Measurements from ENCODE around the gene SPTBN4.
"Not testable (repeated sequence)": the region's sequence is repeated elsewhere in the genome, so short reads cannot be mapped to it uniquely, and the experiment has no call there.

Gene SPTBN4

GRCh38 chr19:40465557-40466218 is 1.1 kb upstream of the SPTBN4 start, which contains the start of gene BLVRB:
Gene BLVRB, minus strand, starts transcription at chr19:40465745. Its CDS starts 57 bp downstream, at chr19:40465688.
- peak; percentile 100 for DNase-seq

DNA sequence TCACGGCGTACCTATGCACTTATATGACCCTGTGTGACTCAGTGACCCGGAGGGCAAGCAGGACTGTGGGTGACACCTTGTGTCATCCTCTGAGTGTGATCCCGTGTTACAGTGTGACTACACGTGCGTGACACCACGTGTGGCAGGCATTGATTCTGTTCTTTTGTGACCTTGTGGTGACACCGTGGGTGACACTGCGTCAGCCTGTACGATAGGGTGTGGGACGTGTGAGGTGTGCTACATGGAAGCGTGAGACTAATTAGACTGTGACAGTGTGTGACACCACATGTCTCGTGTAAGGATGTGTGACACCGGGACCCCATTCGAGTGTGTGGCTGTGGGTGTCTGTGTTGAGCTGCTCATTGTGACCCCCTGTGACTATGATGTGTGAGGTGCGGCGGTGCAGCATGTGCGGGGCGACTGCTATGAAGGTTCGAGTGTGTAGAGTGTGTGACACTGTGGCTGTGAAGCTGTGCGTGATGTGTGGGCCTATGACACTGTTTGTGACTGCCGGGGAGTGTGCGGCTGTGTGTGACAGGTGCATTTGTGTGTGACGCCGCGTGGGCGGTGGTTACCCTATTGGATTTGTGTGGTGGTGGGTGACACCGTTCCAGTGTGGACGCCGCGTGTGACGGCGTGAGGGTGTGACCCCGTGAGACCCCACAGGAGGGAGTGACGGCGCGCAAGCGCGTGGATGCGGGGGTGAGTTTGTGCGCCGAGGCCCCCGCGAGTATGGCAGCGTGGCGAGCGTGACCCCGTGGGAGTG is 399 bp upstream of the SPTBN4 start:
- peak; percentile 45 for DNase-seq

GRCh38 chr19:40469011-40469410 is 2.2 kb downstream of the SPTBN4 start:
- no peak for DNase-seq

DNA sequence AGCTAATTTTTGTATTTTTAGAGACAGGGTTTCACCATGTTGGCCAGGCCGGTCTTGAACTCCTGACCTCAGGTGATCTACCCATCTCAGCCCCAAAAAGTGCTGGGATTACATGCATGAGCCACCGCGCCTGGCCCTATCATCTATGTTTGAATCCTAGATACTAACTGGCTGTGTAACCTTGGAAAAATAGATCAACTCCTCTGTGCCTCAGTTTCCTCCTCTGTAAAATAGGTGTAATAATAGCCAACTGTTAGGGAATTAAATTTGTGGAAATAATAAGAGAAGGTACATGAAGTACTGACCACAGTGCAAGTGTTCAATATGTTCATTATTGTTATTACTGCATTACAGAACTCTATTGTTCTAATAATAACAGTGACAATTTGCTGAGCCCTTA is 4.3 kb downstream of the SPTBN4 start:
- DNase-seq = no peak

DNA sequence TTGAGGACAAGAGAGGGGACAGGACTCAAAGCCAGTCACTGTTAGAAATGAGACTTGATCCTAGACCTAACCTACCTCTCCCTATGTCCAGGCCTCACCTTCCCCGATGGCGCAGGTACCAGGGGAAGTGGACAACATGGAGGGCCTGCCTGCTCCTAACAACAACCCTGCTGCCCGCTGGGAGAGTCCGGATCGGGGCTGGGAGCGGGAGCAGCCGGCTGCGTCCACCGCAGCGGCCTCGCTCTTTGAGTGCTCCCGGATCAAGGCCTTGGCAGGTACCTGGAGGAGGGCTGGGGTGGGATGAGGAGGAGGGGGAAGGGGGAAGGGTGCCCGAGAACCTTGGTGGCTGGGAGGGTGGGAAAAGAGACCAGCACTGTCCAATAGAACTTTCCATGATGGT is 5.7 kb downstream of the SPTBN4 start:
- no peak for DNase-seq

DNA sequence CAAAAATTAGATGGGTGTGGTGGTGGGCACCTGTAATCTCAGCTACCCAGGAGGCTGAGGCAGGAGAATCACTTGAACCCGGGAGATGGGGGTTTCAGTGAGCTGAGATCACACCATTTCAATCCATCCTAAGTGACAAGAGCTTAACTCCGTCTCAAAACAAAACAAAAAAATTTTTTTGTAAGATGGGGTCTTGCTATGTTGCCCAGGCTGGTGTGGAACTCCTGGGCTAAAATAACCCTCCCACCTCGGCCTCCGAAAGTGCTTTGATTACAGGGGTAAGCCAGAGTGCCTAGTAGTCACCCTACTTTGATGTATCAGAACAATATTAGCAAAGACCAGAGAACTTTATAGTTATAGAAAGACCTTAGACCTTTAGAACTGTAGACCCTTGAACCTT is 7.9 kb downstream of the SPTBN4 start:
- no peak for DNase-seq

DNA sequence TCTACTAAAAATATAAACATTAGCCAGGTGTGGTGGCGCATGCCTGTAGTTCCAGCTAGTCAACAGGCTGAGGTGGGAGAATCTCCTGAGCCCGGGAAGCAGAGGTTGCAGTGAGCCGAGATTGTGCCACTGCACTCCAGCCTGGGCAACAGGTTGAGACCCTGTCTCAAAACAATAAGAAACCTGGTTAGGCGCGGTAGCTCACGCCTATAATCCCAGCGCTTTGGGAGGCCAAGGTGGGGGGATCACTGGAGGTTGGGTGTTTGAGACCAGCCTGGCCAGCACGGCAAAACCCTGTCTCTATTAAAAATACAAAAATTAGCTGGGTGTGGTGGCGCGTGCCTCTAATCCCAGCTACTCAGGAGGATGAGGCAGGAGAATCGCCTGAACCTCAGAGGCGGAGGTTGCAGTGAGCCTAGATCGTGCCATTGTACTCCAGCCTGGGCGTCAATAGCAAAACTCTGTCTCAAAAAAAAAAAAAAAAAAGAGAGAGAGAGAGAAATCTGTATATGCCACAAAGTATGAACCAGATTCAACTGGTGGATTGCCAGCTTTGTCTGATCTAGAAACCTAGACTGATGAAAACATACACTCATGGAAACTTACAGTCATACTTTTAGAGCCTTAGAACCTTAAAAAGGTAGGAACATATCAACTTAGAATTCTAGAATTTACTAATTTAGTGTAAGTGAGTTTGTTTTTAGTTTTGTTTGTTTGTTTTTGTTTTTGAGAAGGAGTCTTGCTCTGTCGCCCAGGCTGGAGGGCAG is 9.3 kb downstream of the SPTBN4 start:
- not testable (repeated sequence) for DNase-seq

- no peak for DNase-seq
Observed at GRCh38 chr19:40486017-40486416, 19.2 kb downstream of the SPTBN4 start.

- DNase-seq = no peak
Observed at GRCh38 chr19:40489882-40490230, 23.1 kb downstream of the SPTBN4 start.

DNA sequence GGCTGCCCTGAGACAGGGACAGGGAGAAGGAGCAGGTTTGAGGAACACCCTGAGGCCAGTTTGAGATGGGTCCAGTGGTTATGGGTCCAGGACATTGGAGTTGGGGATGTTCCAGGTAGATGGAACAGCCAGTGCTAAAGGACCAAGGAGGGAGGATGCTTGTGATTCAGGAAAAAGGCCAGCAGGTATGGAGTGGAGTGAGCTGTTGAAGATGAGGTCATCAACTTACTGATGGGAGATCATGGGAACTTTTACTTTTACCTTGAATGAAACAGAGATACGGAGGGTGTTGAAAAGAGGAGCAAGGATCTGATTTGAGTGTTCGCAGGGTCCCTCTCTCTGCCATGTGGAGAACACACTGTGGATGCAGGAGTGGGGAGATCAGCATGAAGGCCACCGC is 25.5 kb downstream of the SPTBN4 start:
- no peak for DNase-seq

DNA sequence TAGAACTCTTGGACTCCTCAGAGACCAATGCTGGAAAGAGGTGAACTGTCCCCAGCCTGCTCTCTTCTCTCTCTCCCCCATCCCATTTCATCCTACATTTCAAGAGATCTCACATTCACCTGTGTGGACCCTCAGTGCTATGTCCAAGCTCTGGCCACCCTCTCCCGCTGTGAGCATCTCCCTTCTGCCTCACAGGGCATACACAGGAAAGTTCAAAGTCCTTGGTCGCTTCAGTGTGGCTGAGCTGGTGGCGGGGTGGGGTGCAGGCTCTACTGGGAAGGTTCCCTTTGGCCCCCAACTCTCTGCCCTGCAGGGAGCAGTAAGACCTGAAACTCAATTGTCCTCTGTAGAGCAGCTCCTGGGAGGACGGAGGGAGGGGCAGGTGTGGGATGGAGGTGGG is 27.0 kb downstream of the SPTBN4 start:
- DNase-seq = no peak

DNA sequence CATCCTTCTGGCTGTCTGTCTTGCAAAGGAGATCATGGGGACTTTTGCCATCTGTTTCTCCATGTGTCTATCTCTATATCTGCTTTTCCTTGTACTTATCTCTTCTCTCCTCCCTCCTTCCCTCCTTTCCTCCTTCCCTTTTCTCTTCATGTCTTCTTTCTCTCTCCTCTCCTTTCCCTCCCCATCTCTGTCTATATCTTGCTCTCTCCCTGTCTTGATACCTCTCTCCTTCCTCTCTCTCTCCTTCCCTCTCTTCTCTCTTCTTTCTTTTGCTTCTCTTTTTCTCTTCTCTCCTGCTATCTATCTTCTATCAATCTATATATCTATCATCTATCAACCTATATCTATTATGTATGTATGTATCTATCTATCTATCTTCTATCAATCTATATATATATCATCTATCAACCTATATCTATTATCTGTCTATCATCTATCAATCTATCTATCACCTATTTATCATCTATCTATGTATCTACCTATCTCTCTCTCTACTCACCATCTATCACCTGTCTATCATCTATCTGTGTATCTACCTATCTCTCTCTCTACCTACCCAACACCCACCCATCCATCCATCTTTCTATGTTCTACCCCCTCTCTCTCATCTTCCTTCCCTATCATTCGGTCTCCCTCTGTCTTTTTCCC is 27.5 kb downstream of the SPTBN4 start:
- DNase-seq = no peak

DNA sequence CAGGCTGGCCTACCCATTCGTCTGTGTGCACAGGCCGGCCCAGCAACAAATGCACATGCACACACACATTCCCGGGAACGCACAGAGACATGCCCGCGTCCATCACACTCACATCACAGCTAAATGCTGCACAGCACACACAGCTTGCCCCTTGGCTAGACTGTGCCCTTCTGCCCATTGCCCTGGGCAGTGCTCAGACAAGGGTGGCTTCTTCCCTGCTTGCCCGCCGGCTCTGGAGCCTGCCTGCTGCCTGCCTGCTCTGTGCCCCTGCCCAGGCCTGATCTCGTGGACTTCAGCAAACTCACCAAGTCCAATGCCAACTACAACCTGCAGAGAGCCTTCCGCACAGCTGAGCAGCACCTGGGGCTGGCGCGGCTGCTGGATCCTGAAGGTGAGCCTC is 30.4 kb downstream of the SPTBN4 start:
- no peak for DNase-seq

DNA sequence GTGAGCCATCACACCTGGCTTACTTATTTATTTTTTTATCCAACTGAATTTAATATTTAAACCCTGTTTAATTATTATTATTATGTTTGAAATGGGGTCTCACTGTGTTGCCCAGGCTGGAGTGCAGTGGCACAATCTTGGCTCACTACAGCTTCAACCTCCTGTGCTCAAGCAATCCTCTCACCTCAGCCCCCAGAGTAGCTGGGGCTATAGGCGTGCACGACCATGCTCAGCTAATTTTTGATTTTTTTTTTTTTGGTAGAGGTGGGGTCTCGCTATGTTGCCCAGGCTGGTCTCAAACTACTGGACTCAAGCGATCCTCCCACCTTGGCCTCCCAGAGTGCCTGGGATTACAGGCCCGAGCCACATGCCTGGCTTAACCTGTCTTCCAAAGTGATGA is 32.5 kb downstream of the SPTBN4 start:
- DNase-seq = no peak

DNA sequence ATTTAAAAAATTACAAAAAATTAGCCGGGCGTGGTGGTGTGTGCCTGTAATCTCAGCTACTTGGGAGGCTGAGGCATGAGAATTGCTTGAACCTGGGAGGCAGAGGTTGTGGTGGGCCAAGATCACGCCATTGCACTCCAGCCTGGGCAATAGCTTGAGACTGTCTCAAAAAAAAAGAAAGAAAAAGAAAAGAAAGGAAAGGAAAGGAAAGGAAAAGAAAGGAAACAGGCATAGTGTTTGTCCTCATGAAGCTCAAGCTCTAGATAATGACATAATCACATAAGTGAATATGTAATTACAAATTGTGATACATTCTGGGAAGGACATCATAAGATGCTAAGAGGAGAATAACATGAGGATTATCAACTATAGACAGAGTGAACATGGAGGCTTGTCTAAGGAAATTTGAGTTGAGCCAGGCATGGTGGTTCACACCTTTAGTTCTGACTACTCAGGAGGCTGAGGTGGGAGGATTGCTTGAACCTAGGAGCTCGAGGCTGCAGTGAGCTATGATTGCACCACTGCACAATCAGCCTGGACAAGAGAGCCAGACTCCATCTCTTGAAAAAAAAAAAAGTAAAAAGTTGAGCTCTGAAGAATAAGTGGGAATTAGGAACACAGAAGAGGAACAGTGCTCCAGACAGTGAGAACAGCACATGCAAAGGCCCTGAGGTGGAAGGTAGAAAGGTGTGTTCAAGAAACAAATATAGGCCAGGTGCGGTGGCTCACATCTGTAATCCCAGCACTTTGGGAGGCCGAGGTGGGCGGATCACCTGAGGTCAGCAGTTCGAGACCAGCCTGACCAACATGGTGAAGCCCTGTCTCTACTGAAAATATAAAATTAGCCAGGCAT is 34.1 kb downstream of the SPTBN4 start:
- not testable (repeated sequence) for DNase-seq

DNA sequence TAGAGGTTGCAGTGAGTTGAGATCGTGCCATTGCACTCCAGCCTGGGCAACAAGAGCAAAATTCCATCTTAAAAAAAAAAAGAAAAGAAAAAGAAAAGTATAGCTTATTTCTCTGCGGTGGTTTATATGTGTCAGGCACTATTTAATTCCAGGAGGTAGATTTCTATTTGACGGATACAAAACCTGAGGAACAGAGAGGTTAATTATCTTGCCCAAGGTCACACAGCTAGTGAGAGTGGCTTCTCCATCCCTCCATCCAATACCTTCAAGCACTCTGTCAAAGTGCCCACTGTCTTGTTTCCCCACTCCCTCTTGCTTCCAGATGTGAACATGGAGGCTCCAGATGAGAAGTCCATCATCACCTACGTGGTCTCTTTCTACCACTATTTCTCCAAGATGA is 34.8 kb downstream of the SPTBN4 start:
- DNase-seq = no peak

- no peak for DNase-seq
Observed at GRCh38 chr19:40502081-40502480, 35.3 kb downstream of the SPTBN4 start.

- no peak for DNase-seq
Observed at GRCh38 chr19:40502647-40503319, 36.0 kb downstream of the SPTBN4 start.

DNA sequence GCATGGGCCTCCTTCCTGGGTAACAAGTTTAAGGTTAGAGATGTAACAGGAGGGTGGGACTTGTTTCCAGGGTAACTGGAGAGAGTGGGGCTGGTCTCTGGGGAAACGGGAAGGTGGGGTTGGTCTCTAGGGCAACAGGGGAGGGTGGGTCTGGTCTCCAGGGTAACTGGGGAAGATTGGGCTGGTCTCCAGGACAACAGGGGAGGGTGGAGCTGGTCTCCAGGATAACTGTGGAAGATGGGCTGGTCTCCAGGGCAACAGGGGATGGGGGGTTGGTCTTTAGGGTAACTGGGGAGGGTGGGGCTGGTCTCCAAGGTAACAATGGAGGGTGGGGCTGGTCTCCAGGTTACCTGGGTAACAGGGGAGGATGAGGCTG is 36.5 kb downstream of the SPTBN4 start:
- no peak for DNase-seq

GRCh38 chr19:40506099-40506498 is 39.3 kb downstream of the SPTBN4 start:
- no peak for DNase-seq

- DNase-seq = no peak
Observed at GRCh38 chr19:40507892-40508291, 41.1 kb downstream of the SPTBN4 start.

GRCh38 chr19:40508739-40509260 is 42.0 kb downstream of the SPTBN4 start:
- no peak for DNase-seq
